GM12865 (cell line): Measurements from ENCODE around the gene ABLIM3.

ENCODE experiments used
- DNase-seq: peaks from one replicate; pipeline ENCODE4 v3.0.0; 2010; ENCODE audit warnings: low read depth
- H3K4me3 ChIP-seq: 2 replicates; pipeline ENCODE4 v1.5.1; 2011; ENCODE audit warnings: mild to moderate bottlenecking, low read depth, low read length, control low read depth
- TF ChIP-seq, protein P1 (sequence below): IDR thresholded peaks from 2 replicates; pipeline ENCODE4 v1.5.1; 2011; ENCODE audit warnings: low read length, control low read depth, low read depth, inconsistent platforms; ENCODE audit not compliant: insufficient read depth; ENCODE audit errors: missing control alignments

ABLIM3 gene

DNA sequence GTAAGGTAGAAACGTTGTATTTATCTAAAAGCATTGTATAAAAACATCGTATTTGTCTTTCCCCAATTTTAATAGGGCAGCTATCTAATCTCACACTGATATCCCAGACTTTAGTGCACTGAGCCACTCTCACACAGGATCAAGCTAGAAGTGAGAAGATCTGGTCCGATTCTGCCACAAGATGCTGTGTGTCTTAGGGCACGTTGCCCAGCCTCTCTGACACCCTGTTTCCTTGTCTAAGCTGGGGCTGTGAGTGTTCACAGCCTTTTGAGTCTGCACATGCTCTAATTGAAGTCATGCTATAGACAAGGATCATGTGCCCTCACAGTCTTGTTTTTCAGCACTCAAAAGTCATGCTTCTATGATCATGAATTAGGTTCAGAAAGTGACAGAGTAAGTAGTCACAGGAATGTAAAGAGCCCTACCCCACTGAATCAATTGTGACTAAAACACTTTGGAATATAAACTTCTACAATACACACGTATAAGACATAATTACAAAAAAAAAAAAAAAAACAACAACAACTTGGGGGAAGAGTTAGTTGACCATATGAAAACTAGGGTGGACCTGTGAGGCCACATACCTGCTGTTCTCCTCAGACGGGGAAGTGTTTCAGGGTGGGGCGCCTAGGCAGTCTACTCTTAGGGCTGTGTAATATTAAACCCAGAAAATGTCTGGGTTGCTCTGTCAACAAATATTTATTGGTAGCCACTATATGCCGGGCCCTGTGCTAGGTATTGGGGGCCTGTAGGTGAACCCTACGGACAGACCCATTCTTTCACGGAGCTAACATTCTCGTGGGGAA lies 893 bp upstream of the ABLIM3 start:
- TF ChIP-seq, protein P1, sequence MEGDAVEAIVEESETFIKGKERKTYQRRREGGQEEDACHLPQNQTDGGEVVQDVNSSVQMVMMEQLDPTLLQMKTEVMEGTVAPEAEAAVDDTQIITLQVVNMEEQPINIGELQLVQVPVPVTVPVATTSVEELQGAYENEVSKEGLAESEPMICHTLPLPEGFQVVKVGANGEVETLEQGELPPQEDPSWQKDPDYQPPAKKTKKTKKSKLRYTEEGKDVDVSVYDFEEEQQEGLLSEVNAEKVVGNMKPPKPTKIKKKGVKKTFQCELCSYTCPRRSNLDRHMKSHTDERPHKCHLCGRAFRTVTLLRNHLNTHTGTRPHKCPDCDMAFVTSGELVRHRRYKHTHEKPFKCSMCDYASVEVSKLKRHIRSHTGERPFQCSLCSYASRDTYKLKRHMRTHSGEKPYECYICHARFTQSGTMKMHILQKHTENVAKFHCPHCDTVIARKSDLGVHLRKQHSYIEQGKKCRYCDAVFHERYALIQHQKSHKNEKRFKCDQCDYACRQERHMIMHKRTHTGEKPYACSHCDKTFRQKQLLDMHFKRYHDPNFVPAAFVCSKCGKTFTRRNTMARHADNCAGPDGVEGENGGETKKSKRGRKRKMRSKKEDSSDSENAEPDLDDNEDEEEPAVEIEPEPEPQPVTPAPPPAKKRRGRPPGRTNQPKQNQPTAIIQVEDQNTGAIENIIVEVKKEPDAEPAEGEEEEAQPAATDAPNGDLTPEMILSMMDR: no peak
- no peak for DNase-seq
- no peak overlapping the region for H3K4me3 ChIP-seq

DNA sequence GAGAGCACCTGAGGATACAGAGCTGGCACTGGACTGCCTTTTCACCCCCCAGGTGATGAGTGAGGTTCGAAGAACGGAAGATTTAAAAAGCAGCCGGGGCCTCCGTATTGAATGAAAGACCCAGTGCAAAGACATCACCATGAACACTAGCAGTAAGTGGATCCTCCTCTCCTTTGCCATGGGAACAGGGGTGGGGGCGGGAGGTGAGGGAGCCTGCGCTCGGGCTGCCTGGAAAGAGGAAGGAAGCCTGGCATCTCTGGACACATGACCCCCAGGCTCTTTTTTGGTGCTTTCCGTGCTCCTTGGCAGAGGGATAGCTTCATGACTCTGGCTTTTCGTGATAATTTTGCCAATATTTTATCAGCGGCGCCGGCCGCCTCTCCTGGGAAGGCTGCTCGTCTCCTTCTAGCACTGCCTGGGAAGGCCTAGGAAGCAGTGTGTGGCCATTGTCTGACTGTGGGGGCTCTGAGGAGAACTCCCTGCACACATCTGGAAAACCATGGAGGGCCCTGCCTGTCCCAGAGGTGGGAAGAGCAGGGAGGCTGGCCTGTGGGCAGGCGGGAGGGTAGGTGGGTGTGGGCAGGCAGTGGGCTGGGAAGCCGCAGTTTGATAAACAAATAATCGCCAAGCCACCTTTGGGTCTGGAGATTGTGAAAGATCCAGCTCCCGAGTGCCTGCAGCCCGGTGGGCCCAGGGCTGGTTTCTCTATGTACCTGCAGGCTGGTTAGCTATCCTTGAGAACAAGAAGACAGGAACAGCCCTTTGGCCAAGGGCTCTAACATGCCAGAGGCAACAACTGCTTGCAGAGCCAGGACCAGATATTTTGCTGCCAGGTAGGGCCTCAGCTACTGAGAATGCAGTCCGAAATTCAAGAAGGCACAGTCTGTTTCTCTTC lies 911 bp downstream of the ABLIM3 start:
- TF ChIP-seq, protein P1: no peak
- H3K4me3 ChIP-seq: no peak overlapping the region
- DNase-seq: no peak

DNA sequence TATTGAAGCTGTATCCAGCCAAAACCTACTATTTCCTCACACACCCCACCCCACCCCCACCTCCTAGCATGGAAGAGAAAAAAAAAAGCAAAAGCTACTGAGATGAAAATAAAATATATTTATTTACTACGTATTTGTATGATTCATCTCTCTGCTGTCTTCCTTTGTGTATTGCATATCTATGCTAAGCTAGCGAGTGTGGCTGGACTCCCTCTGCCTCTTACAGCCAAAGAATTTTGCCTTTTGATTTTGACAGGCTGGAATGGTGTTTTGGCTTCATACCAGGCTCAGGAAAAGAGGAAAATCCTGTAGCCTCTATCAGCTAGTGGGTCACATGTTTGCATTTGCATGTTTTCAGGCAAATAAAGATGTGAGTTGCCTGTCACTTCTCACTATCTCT lies 2.2 kb downstream of the ABLIM3 start:
- DNase-seq: no peak
- TF ChIP-seq, protein P1: no peak
- no peak overlapping the region for H3K4me3 ChIP-seq

GRCh38 chr5:149144637-149145036 lies 3.3 kb downstream of the ABLIM3 start:
- no peak overlapping the region for H3K4me3 ChIP-seq
- DNase-seq: no peak
- TF ChIP-seq, protein P1: no peak

GRCh38 chr5:149145138-149145537 lies 3.8 kb downstream of the ABLIM3 start:
- DNase-seq: no peak
- TF ChIP-seq, protein P1: no peak
- no peak overlapping the region for H3K4me3 ChIP-seq

DNA sequence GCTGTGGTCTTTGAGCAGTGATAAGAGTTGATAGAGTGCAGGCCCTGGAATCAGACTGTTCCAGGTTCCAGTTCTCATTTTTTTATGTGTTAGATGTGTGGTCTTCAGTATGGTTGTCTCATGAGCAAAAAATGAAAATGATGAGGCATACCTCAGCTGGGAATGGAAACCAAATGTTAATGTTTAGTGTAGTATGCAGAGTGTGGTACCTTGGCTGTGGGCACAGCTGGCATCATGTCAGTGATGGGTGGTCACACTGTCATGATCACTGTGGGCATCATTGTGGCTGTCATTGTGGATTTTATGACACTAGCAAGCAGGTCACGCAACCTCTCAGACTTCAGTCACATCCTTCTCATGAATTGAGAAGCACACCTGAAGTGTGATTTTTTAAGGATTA lies 6.4 kb downstream of the ABLIM3 start:
- TF ChIP-seq, protein P1: no peak
- no peak for DNase-seq
- H3K4me3 ChIP-seq: no peak overlapping the region
